GM06990 (cell line): Measurements from ENCODE around the gene CMPK2.
A peak's percentile ranks its signal among the peaks of the same experiment; 100 is the strongest.

ENCODE experiments used
- DNase-seq: peaks from one replicate; pipeline ENCODE4 v3.0.0-alpha.2; 2011; ENCODE audit not compliant: insufficient read length; ENCODE audit errors: extremely low read depth
- H3K27me3 ChIP-seq: replicated peaks from 2 replicates; pipeline ENCODE4 v1.6.0; 2011; ENCODE audit warnings: low read length; ENCODE audit not compliant: control insufficient read depth, insufficient read depth
- H3K36me3 ChIP-seq: 2 replicates; pipeline ENCODE4 v1.5.1; 2011; ENCODE audit warnings: low read length; ENCODE audit not compliant: control insufficient read depth, insufficient read depth
- H3K4me3 ChIP-seq: replicated peaks from 2 replicates; pipeline ENCODE4 v1.5.1; 2011; ENCODE audit warnings: low read depth, mild to moderate bottlenecking, control low read depth, low read length
- TF ChIP-seq, protein P1 (sequence below): IDR thresholded peaks from 2 replicates; pipeline ENCODE4 v1.5.1; 2011; ENCODE audit warnings: low read length, control low read depth, mild to moderate bottlenecking, inconsistent platforms; ENCODE audit not compliant: insufficient read depth, poor library complexity, severe bottlenecking

CMPK2 gene

DNA sequence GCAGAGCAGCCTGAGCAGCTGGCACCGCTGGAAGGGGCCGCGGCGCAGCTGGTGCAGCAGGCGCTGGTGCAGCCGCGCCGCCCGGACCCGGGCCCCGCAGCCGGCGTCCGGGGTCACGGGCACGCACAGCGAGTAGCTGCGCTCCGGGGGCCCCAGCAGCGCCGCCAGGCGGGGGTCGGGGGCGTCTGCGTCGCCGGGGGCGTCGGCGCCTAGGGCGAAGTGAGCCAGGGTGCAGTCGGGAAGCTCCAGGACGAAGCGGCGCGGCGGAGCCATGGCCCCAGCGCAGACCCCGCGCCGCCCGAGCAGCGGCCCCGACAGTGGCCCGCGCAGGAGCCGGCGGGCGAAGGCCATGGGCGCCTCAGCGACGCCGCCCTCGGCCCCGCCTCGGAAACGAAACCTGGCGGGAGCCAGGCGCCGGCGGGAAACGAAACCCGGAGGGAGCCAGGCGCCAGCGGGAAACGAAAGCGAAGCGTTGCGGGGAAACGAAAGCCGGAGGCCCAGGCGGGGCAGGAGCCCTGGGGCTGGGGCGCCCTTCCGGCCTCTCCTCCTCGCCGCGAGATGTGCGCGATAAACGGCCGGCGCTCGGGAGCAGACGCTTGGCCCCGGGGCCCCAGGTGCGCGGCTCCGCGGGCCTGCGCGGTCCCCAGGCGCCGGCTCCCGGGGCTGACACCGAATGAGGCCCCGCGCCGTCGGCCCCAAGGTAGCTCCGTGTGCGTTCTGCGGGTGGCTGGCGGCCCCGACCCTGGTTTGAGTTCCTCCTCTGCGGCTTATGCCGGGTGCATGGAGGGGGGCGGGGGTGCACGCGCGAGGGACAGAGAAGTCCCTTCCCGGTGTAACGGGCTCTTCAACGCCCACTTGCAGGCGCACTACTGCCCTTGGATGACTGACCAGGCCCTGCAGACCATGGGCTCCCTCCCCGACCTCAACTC lies at the start of gene CMPK2:
Gene CMPK2, minus strand, starts transcription at position 562 of the 929 bp plus-strand sequence. Its CDS starts 211 bp downstream, at position 351.
- H3K36me3 ChIP-seq: no peaks in the 10 kb centered on the region
- TF ChIP-seq, protein P1, sequence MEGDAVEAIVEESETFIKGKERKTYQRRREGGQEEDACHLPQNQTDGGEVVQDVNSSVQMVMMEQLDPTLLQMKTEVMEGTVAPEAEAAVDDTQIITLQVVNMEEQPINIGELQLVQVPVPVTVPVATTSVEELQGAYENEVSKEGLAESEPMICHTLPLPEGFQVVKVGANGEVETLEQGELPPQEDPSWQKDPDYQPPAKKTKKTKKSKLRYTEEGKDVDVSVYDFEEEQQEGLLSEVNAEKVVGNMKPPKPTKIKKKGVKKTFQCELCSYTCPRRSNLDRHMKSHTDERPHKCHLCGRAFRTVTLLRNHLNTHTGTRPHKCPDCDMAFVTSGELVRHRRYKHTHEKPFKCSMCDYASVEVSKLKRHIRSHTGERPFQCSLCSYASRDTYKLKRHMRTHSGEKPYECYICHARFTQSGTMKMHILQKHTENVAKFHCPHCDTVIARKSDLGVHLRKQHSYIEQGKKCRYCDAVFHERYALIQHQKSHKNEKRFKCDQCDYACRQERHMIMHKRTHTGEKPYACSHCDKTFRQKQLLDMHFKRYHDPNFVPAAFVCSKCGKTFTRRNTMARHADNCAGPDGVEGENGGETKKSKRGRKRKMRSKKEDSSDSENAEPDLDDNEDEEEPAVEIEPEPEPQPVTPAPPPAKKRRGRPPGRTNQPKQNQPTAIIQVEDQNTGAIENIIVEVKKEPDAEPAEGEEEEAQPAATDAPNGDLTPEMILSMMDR: peak; percentile 2
- peak within 1 kb of the TSS; percentile 85 for H3K4me3 ChIP-seq
- DNase-seq: peak; percentile 86
- no peaks in the 10 kb centered on the region for H3K27me3 ChIP-seq

- no peak overlapping the region for H3K4me3 ChIP-seq
- TF ChIP-seq, protein P1: no peak
- no peaks in the 10 kb centered on the region for H3K27me3 ChIP-seq
- no peaks in the 10 kb centered on the region for H3K36me3 ChIP-seq
- DNase-seq: no peak
Observed at GRCh38 chr2:6915399-6915798, 49.7 kb upstream of the CMPK2 start.

- no peaks in the 10 kb centered on the region for H3K27me3 ChIP-seq
- TF ChIP-seq, protein P1: no peak
- H3K4me3 ChIP-seq: no peak overlapping the region
- H3K36me3 ChIP-seq: no peaks in the 10 kb centered on the region
- DNase-seq: no peak
Observed at GRCh38 chr2:6914828-6915227, 49.1 kb upstream of the CMPK2 start.

- TF ChIP-seq, protein P1: no peak
- no peaks in the 10 kb centered on the region for H3K36me3 ChIP-seq
- H3K27me3 ChIP-seq: no peaks in the 10 kb centered on the region
- DNase-seq: no peak
- no peak overlapping the region for H3K4me3 ChIP-seq
Observed at GRCh38 chr2:6913415-6914157, 47.9 kb upstream of the CMPK2 start.

- no peak overlapping the region for H3K4me3 ChIP-seq
- no peaks in the 10 kb centered on the region for H3K36me3 ChIP-seq
- no peak for DNase-seq
- no peaks in the 10 kb centered on the region for H3K27me3 ChIP-seq
- TF ChIP-seq, protein P1: no peak
Observed at GRCh38 chr2:6911721-6912120, 46.0 kb upstream of the CMPK2 start.
